NCI-H1417 (cell line): ENCODE data around the gene AGFG1.

Experiments
- DNase-seq, 3 experiments: peaks; one replicate each; lab custom pipeline; 2025; lab: John Stamatoyannopoulos, UW

Gene AGFG1

GRCh38 chr2:227462462-227462951, 9.4 kb upstream of the AGFG1 start:
- no peak for DNase-seq

DNA sequence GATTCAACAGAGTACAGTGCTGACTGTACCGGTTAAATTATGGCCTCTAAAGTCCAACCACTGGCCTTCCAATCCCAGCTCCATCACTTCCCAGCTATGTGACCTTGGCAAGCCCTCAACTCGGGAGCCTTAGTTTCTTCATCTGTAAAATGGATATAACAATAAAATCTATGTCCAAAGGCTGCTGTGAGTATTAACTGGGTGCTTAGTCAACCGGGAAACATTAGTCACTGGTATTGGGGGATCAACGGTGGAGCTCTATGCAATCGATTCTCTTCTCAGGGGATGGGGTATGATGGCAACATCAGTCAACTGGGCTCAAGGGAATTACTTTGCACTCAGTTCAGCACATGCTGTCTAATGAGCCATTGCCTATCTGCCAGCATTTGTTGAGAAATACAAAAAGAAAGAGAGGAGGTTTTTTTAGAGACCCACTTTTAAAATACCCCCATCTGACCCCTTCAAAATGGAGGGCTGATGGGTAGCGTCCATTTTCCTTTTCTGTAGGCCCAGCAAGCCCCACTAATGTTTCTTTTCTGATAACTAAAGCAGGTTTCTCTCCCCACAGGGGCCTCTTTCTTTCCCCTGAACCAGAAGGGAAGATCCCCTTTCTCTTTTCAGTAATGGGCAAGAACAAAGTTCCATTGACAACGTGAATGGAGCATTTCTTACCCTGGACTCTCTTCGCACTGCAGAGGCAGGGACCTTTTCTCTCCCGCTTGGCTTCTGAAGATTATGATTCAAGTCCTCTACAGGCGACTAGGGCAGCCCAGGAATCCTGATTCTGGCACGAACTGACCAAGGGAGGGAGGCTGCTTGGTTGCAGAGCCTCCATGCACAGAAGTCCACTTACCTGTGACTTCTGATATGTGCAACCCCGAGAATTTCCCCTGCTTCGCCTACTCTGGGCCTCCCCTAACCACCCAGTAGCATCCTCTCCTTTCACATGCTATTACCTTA, 8.7 kb upstream of the AGFG1 start:
- no peak for DNase-seq

DNA sequence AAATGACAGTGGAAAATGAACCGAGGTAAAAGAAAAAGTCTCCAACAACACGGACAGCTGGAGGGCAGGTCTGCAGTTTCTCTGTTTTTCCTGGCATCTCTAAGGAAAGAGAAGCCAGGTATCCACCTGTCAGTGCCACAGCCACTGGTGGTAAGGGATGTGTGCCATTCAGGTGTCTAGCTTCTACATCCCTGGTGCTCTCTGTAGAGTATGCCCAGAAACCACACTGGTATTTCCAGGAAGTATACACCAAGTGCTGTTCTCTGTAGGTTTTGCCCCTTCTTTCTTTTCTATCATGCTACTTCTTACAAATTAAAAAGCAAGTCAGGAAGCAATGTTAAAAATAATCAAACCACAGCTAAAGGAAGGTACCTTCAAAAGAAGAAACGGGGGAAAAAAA, 7.6 kb upstream of the AGFG1 start:
- no peak for DNase-seq

DNA sequence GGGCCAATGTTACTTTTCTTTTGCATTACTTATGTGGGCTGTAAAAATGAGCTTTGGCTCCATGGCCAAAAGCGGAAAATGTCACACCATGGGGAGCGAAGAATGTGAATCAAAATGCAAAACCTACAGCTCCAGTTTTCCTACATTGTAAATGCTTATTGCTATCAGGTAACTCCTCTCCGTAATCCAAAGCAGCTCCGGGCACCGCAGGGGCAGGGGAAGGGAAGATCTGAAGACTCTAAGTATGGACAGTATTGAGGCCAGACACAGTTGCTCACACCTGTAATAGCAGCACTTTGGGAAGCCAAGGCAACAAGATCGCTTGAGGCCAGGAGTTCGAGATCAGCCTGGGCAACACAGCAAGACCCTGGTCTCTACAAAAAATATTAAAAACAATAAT, 7.1 kb upstream of the AGFG1 start:
- no peak for DNase-seq

DNA sequence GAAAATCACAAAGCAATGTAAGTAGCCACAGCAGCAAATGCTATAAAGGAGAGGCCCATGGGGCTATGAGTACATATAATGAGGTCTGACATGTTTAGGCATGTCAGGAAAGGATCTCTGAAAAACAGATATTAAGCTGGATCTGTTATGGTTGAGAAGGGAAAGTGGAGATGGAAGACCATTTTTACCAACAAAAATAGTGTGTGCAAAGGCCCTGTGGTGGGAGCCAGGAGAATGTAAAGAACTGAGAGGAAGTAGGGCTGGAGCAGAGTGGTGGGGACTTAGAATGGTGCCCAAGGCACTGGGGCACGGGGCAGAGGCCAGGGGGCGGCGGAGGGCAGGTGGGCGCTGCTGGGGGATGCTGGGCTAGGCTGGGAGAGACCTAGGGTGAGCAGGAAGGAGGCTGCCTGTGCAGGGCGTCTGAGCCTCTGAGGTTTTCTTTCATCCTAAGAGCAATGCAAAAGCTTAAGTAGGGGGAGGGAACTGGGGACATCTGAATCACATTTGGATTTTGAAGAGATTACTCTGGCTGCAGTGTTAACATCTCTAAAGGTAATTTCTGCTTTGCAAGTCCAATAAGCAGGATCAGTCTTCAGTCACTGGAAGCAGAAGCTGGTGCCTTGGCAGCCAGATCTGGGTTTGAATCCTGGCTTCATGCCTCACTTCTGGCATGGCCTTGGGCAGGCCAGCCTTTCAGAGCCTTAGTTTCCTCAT, 4.9 kb upstream of the AGFG1 start:
- no peak for DNase-seq

DNA sequence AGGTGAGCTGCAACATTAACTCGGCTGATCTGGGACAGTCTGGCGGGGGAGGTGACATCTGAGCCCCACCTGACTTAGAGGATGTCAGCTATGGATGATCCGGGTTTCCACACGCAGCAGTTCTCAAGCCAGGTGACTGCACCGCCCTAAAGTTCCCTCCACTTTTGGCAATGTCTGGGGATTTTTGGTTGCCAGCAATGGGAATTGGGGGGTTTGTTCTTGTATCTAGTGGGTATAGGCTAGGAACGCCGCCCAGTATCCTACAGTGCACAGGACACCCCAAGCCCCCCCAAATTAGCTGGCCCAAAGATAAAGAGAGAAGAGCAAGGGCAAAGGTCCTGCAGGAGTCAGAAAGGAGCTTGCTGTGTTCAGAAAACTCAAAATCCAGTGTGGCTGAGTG, 544 bp upstream of the AGFG1 start:
- DNase-seq = no peak

GRCh38 chr2:227472265-227473121, 537 bp downstream of the AGFG1 start:
- DNase-seq = peak; percentile 19 to 75 (median 74)

GRCh38 chr2:227473122-227473461, 1.1 kb downstream of the AGFG1 start:
- peak in 1 of 3 experiments; percentile 12 for DNase-seq

DNA sequence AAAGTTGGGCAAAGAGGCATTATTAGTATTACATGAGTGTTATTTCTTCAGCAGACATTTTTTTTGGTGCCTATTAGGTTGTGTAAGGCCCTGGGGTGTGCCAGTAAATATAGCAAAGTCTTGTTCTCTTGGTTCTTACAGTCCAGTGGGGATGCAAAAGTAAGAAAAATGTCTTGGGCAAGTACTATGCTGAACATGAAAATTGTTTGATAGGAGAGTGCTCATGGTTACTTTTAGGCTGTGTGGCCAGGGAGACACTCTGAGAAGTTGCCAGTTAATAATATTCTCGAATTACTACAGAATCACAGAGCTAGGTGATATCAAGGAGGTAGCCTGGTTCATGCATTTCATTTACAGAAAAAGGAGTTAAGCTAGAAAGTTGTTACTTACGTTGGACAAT, 1.9 kb downstream of the AGFG1 start:
- no peak for DNase-seq

DNA sequence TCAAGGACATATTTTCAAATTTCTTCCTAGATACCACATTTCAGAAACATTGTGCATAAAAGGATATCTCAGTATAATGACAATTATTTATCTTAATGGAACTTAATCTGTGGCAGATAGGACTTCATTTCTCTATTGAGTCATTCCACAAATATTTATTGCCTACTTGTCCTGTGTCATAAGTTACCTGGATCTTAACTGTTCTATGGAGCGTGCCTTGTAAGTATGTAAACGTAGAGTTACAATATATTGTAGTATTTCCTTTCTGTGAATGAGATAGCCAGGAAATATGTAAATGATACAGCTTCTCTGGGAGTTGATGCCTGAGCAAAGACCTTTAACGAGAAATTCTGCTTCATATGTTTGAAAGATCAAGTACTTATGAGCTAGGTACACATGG, 2.5 kb downstream of the AGFG1 start:
- no peak for DNase-seq

DNA sequence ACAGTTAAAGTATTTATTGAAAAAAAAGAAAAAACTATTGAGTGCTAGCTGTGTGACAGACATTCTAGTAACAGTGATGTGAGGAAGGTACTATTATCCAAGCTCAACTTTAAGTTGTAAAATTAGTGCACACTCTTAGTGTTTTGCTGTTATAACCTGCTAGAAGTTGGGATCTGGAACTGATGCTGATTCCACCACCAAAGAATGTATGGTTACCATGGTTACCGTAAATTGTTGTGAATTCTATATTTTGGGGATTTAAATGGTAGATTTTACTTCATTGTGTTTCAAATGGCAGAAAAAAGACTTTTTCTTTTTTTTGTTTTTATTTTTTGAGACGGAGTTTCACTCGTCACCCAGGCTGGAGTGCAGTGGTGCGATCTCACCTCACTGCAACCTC, 5.3 kb downstream of the AGFG1 start:
- DNase-seq = no peak

DNA sequence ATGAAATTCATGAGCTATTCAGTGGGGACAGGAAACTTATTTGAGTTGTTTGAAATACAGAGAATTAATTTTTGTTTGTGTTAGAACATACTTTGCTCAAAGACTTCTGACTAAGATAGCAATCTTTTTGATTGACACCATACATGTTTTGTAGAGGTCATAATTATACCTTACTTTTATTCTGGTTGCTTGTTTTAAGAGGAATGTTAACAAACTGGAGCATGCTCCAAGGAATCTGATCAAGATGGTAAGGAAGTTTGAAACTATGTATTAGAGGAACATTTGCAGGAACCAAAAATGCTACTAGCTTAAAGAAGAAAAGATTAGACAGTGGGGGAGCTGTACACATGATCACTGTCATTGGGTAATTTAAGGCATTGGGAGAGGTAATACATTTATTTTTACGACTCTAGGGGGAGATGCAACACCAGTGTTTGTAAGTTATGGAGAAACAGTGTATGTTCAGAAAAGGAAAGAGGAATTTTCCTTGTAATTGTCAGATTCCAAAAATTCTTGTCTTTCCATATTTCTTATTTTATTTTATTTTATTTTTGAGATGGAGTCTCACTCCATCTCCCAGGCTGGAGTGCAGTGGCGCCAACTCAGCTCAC, 8.0 kb downstream of the AGFG1 start:
- peak in 1 of 3 experiments; percentile 18 for DNase-seq

GRCh38 chr2:227480528-227480927, 8.6 kb downstream of the AGFG1 start:
- DNase-seq = no peak

GRCh38 chr2:227482638-227483340, 10.8 kb downstream of the AGFG1 start:
- DNase-seq = peak in 1 of 3 experiments; percentile 16

- DNase-seq = no peak
Observed at GRCh38 chr2:227485429-227485828, 13.5 kb downstream of the AGFG1 start.

- DNase-seq = no peak
Observed at GRCh38 chr2:227486688-227487087, 14.7 kb downstream of the AGFG1 start.

GRCh38 chr2:227488045-227488444, 16.1 kb downstream of the AGFG1 start:
- DNase-seq = no peak

- no peak for DNase-seq
Observed at GRCh38 chr2:227491386-227491785, 19.4 kb downstream of the AGFG1 start.

- no peak for DNase-seq
Observed at GRCh38 chr2:227493524-227493923, 21.6 kb downstream of the AGFG1 start.

DNA sequence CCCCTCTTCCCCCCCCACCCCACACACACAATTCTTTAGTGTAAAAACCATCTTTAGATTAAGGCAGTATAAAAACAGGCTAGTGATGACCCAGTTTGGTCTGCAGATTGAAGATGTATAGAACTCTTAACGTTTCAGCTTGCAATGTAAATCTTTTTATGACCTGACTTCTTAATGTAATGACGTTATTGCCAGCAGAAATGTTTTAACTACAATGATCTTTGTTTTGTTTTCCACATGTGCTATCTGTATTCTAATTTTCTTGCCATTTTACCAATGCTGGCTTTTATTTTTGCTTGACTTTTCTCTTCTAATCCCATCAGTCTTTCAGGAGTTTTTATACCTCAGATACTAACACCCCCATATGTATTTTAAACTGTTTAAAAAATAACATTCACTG, 25.2 kb downstream of the AGFG1 start:
- no peak for DNase-seq
